ENCODE data around the gene S100B. TPM values are rescaled to one million over a fixed set of nuclear protein-coding genes. Genes with fewer than 3 reads are reported as not detected.
A peak's percentile ranks its signal among the peaks of the same experiment; 100 is the strongest.

The S100B gene
- total and polyA plus RNA-seq, 2 donors from 2014 or later, result 2.6 to 6.9 TPM

DNA sequence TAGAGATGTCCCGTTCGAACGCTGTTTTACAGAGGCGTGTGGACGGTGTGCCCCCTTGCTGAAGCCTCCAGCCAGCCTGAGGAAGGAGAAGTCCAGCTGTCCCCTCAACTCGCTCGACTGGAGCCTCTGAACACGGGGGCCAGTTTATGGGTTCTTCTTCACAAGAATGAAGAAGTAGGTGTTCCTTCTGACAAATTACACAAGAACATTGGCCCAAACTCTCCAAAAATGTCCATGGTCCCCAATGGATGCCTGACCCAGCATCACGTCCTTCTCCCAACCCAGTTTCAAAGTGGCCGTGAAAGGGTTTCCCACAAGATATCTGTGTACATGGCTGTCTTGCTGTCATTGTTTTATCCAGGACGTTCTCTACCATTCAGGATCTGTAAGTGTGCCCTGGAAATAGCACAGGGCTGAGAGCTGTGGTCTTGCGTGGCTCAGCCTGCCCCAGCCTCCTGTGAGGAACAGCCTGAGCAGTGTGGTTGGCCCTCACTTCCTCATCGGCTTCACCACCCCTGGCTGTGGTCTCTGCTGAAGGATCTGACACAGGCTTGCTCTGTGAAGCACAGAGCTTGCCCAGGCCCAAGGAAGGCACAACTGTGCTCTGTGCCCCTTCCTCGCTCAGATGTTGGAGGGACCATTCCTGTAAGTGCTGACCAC, 1.0 kb upstream of the S100B start:
- no peak for FAIRE-seq
- no peak overlapping the region for H3K4me3 ChIP-seq (ENCODE audit: low read length in 3 of 3)
- no peak overlapping the region for H3K9ac ChIP-seq (ENCODE audit: low read length in 3 of 3)
- H3K36me3 ChIP-seq (ENCODE audit: control insufficient read depth in 2 of 3, insufficient read depth in 3 of 3, low read length in 3 of 3), result no peaks in the 10 kb centered on the region
- no peak overlapping the region for H3K27ac ChIP-seq (ENCODE audit: low read depth in 2 of 2, low read length in 2 of 2)
- peaks cover 0 to 6% (median 0%) of the 10 kb centered on the region in 3 donors for H3K9me3 ChIP-seq (ENCODE audit: control insufficient read depth in 2 of 3, insufficient read depth in 1 of 3, low read length in 3 of 3)
- no peaks in the 10 kb centered on the region for H3K27me3 ChIP-seq (ENCODE audit: control insufficient read depth, insufficient read depth, low read length)
- DNase-seq, result peak in 1 of 5 donors; percentile 78
- H3K4me1 ChIP-seq (ENCODE audit: control insufficient read depth in 2 of 3, insufficient read depth in 2 of 3, low read depth in 1 of 3, low read length in 3 of 3), result no peaks in the 10 kb centered on the region
- TF ChIP-seq, protein P1, sequence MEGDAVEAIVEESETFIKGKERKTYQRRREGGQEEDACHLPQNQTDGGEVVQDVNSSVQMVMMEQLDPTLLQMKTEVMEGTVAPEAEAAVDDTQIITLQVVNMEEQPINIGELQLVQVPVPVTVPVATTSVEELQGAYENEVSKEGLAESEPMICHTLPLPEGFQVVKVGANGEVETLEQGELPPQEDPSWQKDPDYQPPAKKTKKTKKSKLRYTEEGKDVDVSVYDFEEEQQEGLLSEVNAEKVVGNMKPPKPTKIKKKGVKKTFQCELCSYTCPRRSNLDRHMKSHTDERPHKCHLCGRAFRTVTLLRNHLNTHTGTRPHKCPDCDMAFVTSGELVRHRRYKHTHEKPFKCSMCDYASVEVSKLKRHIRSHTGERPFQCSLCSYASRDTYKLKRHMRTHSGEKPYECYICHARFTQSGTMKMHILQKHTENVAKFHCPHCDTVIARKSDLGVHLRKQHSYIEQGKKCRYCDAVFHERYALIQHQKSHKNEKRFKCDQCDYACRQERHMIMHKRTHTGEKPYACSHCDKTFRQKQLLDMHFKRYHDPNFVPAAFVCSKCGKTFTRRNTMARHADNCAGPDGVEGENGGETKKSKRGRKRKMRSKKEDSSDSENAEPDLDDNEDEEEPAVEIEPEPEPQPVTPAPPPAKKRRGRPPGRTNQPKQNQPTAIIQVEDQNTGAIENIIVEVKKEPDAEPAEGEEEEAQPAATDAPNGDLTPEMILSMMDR (IDR thresholded peaks at IDR 0.05; ENCODE audit: borderline replicate concordance, extremely low read depth, insufficient read depth), result no peak
- intact Hi-C loops (cut with DNase I), result no loop called here

DNA sequence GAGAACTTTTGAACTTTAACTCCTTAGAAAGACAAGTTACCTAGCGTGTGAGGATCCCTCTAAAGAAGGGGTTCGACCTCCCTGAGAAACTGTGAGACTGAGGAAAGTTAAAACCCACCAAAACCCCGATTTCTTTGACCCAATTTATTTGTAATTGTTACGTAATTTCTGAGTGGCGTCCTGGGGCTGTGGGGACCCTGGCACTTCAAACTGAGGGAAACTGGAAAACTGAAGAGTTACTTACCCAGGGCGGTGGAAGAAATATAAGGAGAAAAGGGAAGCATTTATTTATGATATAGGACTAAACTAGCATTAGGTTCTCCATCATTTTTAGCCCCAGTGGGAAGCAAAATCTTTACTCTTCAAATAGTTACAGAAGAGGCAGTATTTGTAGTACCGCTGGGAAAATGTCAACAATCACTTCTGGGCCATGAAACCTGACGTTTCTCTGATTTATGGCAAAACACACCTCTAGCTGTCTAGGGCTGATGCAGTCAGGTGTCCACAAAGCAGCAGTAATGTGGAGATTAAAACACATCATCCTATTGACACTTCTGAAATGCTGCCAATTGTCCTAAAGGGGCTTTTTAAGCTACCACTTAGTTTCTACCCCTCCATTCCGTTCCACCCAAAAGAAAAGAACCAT, 430 bp downstream of the S100B start:
- Histone ChIP-seq H3K36me3 (ENCODE audit: control insufficient read depth in 2 of 3, insufficient read depth in 3 of 3, low read length in 3 of 3) (no peaks in the 10 kb centered on the region), H3K9ac (ENCODE audit: low read length in 3 of 3) (no peak overlapping the region), H3K27me3 (ENCODE audit: control insufficient read depth, insufficient read depth, low read length) (no peaks in the 10 kb centered on the region), H3K4me1 (ENCODE audit: control insufficient read depth in 2 of 3, insufficient read depth in 2 of 3, low read depth in 1 of 3, low read length in 3 of 3) (no peaks in the 10 kb centered on the region), H3K27ac (ENCODE audit: low read depth in 2 of 2, low read length in 2 of 2) (no peak overlapping the region), H3K9me3 (ENCODE audit: control insufficient read depth in 2 of 3, insufficient read depth in 1 of 3, low read length in 3 of 3) (no peaks in the 10 kb centered on the region), H3K4me3 (ENCODE audit: low read length in 3 of 3) (no peak overlapping the region)
- DNase-seq, result no peak
- no peak for FAIRE-seq
- intact Hi-C loops (cut with DNase I), result no loop called here
- TF ChIP-seq, protein P1 (IDR thresholded peaks at IDR 0.05; ENCODE audit: borderline replicate concordance, extremely low read depth, insufficient read depth), result no peak

DNA sequence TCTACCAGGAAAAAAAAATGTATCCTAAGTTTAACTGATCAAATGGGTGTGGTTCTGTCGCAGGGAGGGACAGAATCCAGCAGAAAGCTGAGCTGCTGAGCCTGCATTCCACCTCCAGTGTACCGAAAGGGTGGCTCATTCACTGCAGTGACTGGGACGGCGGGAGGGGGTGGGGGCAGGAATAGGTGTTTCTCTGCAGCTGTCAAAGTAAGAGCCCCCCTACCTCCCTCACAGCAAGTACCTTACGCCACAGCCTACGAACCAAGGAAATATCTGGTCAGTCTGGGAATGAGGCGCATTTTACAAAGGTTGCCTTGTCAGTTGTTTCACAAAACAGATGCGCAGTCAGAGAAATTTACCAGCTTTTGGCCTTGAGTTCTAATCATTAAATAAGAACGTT, 1.7 kb downstream of the S100B start:
- DNase-seq (no peak), FAIRE-seq (no peak)
- Histone ChIP-seq H3K4me1 (ENCODE audit: control insufficient read depth in 2 of 3, insufficient read depth in 2 of 3, low read depth in 1 of 3, low read length in 3 of 3) (peaks cover 0 to 6% (median 0%) of the 10 kb centered on the region in 3 donors), H3K9me3 (ENCODE audit: control insufficient read depth in 2 of 3, insufficient read depth in 1 of 3, low read length in 3 of 3) (no peaks in the 10 kb centered on the region), H3K9ac (ENCODE audit: low read length in 3 of 3) (no peak overlapping the region), H3K36me3 (ENCODE audit: control insufficient read depth in 2 of 3, insufficient read depth in 3 of 3, low read length in 3 of 3) (no peaks in the 10 kb centered on the region), H3K27ac (ENCODE audit: low read depth in 2 of 2, low read length in 2 of 2) (no peak overlapping the region), H3K4me3 (ENCODE audit: low read length in 3 of 3) (no peak overlapping the region), H3K27me3 (ENCODE audit: control insufficient read depth, insufficient read depth, low read length) (no peaks in the 10 kb centered on the region)
- intact Hi-C loops (cut with DNase I), result no loop called here
- TF ChIP-seq, protein P1 (IDR thresholded peaks at IDR 0.05; ENCODE audit: borderline replicate concordance, extremely low read depth, insufficient read depth), result no peak

Measured in kidney (tissue), 14 donors.